ENCODE data around the gene PLEKHN1.

Gene PLEKHN1

GRCh38 chr1:930633-931138, 35.6 kb upstream of the PLEKHN1 start:
- no peak for DNase-seq (ENCODE audit: low read depth)

GRCh38 chr1:931380-932172, 34.7 kb upstream of the PLEKHN1 start:
- no peak for DNase-seq (ENCODE audit: low read depth)

- DNase-seq (ENCODE audit: low read depth), result no peak
Measured at GRCh38 chr1:932173-932510, 34.1 kb upstream of the PLEKHN1 start.

GRCh38 chr1:932776-933602, 33.3 kb upstream of the PLEKHN1 start:
- DNase-seq (ENCODE audit: low read depth), result no peak

- DNase-seq (ENCODE audit: low read depth), result no peak
Measured at GRCh38 chr1:933603-933940, 32.7 kb upstream of the PLEKHN1 start.

- no peak for DNase-seq (ENCODE audit: low read depth)
Measured at GRCh38 chr1:934991-935750, 31.1 kb upstream of the PLEKHN1 start.

- no peak for DNase-seq (ENCODE audit: low read depth)
Measured at GRCh38 chr1:935751-936231, 30.5 kb upstream of the PLEKHN1 start.

- DNase-seq (ENCODE audit: low read depth), result no peak
Measured at GRCh38 chr1:936348-937264, 29.7 kb upstream of the PLEKHN1 start.

- DNase-seq (ENCODE audit: low read depth), result no peak
Measured at GRCh38 chr1:937521-937920, 28.8 kb upstream of the PLEKHN1 start.

- no peak for DNase-seq (ENCODE audit: low read depth)
Measured at GRCh38 chr1:938088-938683, 28.1 kb upstream of the PLEKHN1 start.

GRCh38 chr1:938711-939489, 27.4 kb upstream of the PLEKHN1 start:
- no peak for DNase-seq (ENCODE audit: low read depth)

GRCh38 chr1:939511-940106, 26.7 kb upstream of the PLEKHN1 start:
- no peak for DNase-seq (ENCODE audit: low read depth)

- DNase-seq (ENCODE audit: low read depth), result no peak
Measured at GRCh38 chr1:940107-941014, 25.9 kb upstream of the PLEKHN1 start.

- DNase-seq (ENCODE audit: low read depth), result no peak
Measured at GRCh38 chr1:941015-941587, 25.2 kb upstream of the PLEKHN1 start.

GRCh38 chr1:941588-942383, 24.5 kb upstream of the PLEKHN1 start:
- DNase-seq (ENCODE audit: low read depth), result no peak

- no peak for DNase-seq (ENCODE audit: low read depth)
Measured at GRCh38 chr1:942411-942821, 23.9 kb upstream of the PLEKHN1 start.

- DNase-seq (ENCODE audit: low read depth), result no peak
Measured at GRCh38 chr1:942864-943533, 23.3 kb upstream of the PLEKHN1 start.
